ENCODE measurements around the gene CFAP97D2.
"Not testable (repeated sequence)": the region's sequence is repeated elsewhere in the genome, so short reads cannot be mapped to it uniquely, and the experiment has no call there.

Gene CFAP97D2

DNA sequence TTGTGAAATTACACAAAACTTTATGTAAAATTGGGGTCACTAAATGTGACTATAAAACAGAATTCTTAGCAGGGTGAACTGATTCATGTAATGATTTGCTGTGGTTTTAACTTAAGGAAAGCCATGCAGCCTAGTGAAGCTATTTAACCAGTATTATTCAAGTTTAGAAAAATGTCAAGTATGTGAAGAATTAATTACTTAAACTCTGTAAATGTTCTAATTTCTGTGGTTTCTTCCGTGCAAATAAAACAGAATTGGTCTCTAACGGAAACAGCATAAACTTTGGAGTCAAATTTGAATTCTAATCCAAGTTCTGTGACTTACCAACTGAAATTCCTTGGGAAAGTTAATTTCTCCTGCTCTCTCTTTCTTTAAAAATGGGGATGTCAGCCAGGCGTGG, 69.0 kb downstream of the CFAP97D2 start:
- H3K36me3 ChIP-seq (ENCODE audit: control insufficient read depth in 1 of 2, insufficient read depth in 2 of 2, low read length in 2 of 2), result peaks cover 56 to 87% of the 10 kb centered on the region in 2 donors

DNA sequence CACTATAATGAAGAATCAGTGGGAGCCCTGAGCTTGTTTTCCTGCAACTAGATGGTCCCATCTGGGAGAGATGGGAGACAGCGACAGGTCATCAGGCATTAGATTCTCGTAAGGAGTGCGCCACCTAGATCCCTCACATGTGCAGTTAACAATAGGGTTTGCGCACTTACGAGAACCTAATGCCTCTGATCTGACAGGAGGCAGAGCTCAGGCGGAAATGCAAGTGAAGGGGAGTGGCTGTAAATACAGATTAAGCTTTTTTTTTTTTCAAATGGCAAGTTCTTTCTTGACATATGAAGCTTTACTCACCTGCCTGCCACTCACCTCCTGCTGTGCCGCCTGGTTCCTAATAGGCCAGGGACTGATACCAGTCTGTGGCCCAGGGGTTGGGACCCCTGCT, 70.0 kb downstream of the CFAP97D2 start:
- Histone ChIP-seq H3K27me3 (ENCODE audit: control insufficient read depth in 1 of 2, insufficient read depth in 2 of 2, low read length in 2 of 2) (no peaks in the 10 kb centered on the region), H3K36me3 (ENCODE audit: control insufficient read depth in 1 of 2, insufficient read depth in 2 of 2, low read length in 2 of 2) (peaks cover 50 to 85% of the 10 kb centered on the region in 2 donors)

More for the DNA sequence above, 69.0 kb downstream of the CFAP97D2 start:
- Histone ChIP-seq H3K9ac (ENCODE audit: low read depth in 1 of 2, low read length in 2 of 2) (no peak overlapping the region), H3K27ac (ENCODE audit: low read depth, low read length) (no peak overlapping the region), H3K4me1 (ENCODE audit: control insufficient read depth in 1 of 2, insufficient read depth in 2 of 2, low read length in 2 of 2) (no peaks in the 10 kb centered on the region), H3K9me3 (ENCODE audit: control insufficient read depth in 1 of 2, low read length in 2 of 2) (no peaks in the 10 kb centered on the region), H3K4me3 (ENCODE audit: low read depth in 1 of 2, low read length in 2 of 2) (no peak overlapping the region), H3K27me3 (ENCODE audit: control insufficient read depth in 1 of 2, insufficient read depth in 2 of 2, low read length in 2 of 2) (no peaks in the 10 kb centered on the region)

DNA sequence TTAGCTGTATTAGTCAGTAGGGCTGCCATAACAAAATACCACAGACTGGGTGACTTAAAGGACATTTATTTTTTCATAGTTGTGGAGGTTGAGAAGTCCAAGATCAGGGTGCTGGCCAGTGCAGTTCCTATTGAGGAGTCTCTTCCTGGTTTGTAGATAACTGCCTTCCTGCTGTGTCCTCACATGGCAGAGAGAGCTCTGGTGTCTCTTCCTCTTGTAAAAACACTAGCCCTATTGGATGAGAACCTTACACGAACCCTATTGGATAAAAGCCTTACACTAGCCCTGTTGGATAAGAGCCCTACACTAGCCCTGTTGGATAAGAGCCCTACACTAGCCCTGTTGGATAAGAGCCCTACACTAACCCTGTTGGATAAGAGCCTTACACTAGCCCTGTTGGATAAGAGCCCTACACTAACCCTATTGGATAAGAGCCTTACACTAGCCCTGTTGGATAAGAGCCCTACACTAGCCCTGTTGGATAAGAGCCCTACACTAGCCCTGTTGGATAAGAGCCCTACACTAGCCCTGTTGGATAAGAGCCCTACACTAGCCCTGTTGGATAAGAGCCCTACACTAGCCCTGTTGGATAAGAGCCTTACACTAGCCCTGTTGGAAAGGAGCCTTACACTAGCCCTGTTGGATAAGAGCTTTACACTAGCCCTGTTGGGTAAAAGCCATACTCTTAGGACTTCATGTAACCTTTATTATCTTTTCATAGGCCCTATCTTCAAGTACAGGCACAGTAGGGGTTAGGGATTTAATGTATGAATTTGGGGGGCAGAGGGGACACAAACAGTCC, 72.8 kb downstream of the CFAP97D2 start:
- not testable (repeated sequence) for H3K9ac ChIP-seq (ENCODE audit: low read depth in 1 of 2, low read length in 2 of 2); H3K9me3 ChIP-seq (ENCODE audit: control insufficient read depth in 1 of 2, low read length in 2 of 2); H3K27ac ChIP-seq (ENCODE audit: low read depth, low read length); H3K4me3 ChIP-seq (ENCODE audit: low read depth in 1 of 2, low read length in 2 of 2); H3K4me1 ChIP-seq (ENCODE audit: control insufficient read depth in 1 of 2, insufficient read depth in 2 of 2, low read length in 2 of 2); H3K27me3 ChIP-seq (ENCODE audit: control insufficient read depth in 1 of 2, insufficient read depth in 2 of 2, low read length in 2 of 2)
- peaks cover 40 to 75% of the 10 kb centered on the region in 2 donors for H3K36me3 ChIP-seq (ENCODE audit: control insufficient read depth in 1 of 2, insufficient read depth in 2 of 2, low read length in 2 of 2)

More for the DNA sequence above, 70.0 kb downstream of the CFAP97D2 start:
- Histone ChIP-seq H3K9me3 (ENCODE audit: control insufficient read depth in 1 of 2, low read length in 2 of 2) (no peaks in the 10 kb centered on the region), H3K4me1 (ENCODE audit: control insufficient read depth in 1 of 2, insufficient read depth in 2 of 2, low read length in 2 of 2) (no peaks in the 10 kb centered on the region), H3K9ac (ENCODE audit: low read depth in 1 of 2, low read length in 2 of 2) (no peak overlapping the region), H3K4me3 (ENCODE audit: low read depth in 1 of 2, low read length in 2 of 2) (no peak overlapping the region), H3K27ac (ENCODE audit: low read depth, low read length) (no peak overlapping the region)

DNA sequence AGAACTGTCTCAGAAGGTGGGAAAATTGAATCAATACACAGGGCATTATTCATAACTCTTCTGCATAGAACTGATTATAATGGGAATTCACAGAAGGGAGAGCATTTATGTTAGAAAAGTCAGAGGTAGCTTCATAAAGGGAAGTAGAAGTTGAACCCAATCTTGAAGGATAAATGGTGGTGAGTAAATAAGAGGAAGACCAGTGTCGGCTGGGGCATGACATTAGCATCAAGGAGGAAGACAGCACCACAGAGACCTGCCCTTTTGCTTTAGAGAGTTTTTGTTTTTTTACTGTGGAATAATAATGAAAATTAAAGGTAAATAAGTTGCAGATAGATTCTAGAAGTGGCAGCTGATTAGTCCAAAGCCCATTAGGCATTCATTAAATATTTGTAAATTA, 77.5 kb downstream of the CFAP97D2 start:
- Histone ChIP-seq H3K4me1 (ENCODE audit: control insufficient read depth in 1 of 2, insufficient read depth in 2 of 2, low read length in 2 of 2) (peaks cover 0 to 4% of the 10 kb centered on the region in 2 donors), H3K27me3 (ENCODE audit: control insufficient read depth in 1 of 2, insufficient read depth in 2 of 2, low read length in 2 of 2) (no peaks in the 10 kb centered on the region), H3K9ac (ENCODE audit: low read depth in 1 of 2, low read length in 2 of 2) (no peak overlapping the region), H3K4me3 (ENCODE audit: low read depth in 1 of 2, low read length in 2 of 2) (no peak overlapping the region), H3K27ac (ENCODE audit: low read depth, low read length) (no peak overlapping the region), H3K36me3 (ENCODE audit: control insufficient read depth in 1 of 2, insufficient read depth in 2 of 2, low read length in 2 of 2) (peaks cover 45 to 74% of the 10 kb centered on the region in 2 donors), H3K9me3 (ENCODE audit: control insufficient read depth in 1 of 2, low read length in 2 of 2) (no peaks in the 10 kb centered on the region)

DNA sequence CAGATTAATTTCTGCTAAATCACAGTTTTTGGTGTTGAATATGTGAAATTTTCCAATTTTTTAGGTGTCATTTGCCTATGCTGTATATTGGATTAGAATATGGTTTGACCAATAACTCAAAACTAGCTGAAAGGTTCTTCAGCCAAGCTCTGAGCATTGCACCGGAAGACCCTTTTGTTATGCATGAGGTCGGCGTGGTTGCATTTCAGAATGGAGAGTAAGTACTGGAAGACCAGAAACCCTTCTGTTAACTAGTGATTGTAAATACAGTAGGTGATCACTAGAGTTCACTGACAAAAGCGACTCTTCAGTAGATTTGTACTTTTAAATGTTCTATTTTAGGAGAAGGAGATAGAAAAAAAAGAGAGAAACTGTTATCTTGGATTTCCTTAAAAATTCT, 78.0 kb downstream of the CFAP97D2 start:
- Histone ChIP-seq H3K36me3 (ENCODE audit: control insufficient read depth in 1 of 2, insufficient read depth in 2 of 2, low read length in 2 of 2) (peaks cover 46 to 72% of the 10 kb centered on the region in 2 donors), H3K9ac (ENCODE audit: low read depth in 1 of 2, low read length in 2 of 2) (no peak overlapping the region), H3K27me3 (ENCODE audit: control insufficient read depth in 1 of 2, insufficient read depth in 2 of 2, low read length in 2 of 2) (no peaks in the 10 kb centered on the region), H3K9me3 (ENCODE audit: control insufficient read depth in 1 of 2, low read length in 2 of 2) (no peaks in the 10 kb centered on the region), H3K4me3 (ENCODE audit: low read depth in 1 of 2, low read length in 2 of 2) (no peak overlapping the region), H3K4me1 (ENCODE audit: control insufficient read depth in 1 of 2, insufficient read depth in 2 of 2, low read length in 2 of 2) (peaks cover 0 to 5% of the 10 kb centered on the region in 2 donors), H3K27ac (ENCODE audit: low read depth, low read length) (no peak overlapping the region)

DNA sequence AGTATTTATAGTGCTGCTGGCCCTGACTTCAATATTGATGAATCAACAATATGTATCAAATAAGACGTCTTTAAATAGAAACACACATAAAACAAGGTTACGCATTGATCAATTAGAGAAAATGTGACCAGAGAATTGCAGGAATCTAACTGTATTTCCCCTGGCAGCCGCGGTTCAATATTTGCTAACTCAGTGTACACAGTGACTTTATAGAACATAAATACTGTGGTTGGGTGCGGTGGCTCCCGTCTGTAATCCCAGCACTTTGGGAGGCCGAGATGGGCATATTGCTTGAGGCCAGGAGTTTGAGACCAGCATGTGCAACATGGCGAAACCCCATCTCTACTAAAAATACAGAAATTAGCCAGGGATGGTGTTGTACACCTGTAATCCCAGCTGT, 79.5 kb downstream of the CFAP97D2 start:
- Histone ChIP-seq H3K9ac (ENCODE audit: low read depth in 1 of 2, low read length in 2 of 2) (no peak overlapping the region), H3K36me3 (ENCODE audit: control insufficient read depth in 1 of 2, insufficient read depth in 2 of 2, low read length in 2 of 2) (peaks cover 47 to 71% of the 10 kb centered on the region in 2 donors), H3K27me3 (ENCODE audit: control insufficient read depth in 1 of 2, insufficient read depth in 2 of 2, low read length in 2 of 2) (no peaks in the 10 kb centered on the region), H3K9me3 (ENCODE audit: control insufficient read depth in 1 of 2, low read length in 2 of 2) (no peaks in the 10 kb centered on the region), H3K4me1 (ENCODE audit: control insufficient read depth in 1 of 2, insufficient read depth in 2 of 2, low read length in 2 of 2) (peaks cover 0 to 5% of the 10 kb centered on the region in 2 donors), H3K27ac (ENCODE audit: low read depth, low read length) (no peak overlapping the region), H3K4me3 (ENCODE audit: low read depth in 1 of 2, low read length in 2 of 2) (no peak overlapping the region)

DNA sequence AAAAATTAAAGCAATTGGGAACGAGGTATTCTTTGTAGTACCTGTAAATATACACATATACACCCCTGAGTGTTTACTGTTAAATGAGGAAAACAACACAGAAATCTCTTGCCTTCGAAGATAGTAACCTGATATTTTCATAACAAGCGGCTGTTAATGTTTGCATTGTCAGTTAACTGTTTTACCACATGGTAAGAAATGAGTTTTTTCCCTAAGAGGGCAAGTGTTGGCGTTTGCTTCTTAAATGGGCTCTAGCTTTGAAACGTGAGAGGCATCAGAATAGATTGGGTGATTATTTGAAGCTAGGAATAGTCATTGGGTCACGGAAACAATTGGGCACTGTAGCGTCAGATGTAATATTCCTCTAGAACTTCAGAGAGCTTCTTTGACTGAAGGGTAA, 80.3 kb downstream of the CFAP97D2 start:
- Histone ChIP-seq H3K27me3 (ENCODE audit: control insufficient read depth in 1 of 2, insufficient read depth in 2 of 2, low read length in 2 of 2) (no peaks in the 10 kb centered on the region), H3K4me1 (ENCODE audit: control insufficient read depth in 1 of 2, insufficient read depth in 2 of 2, low read length in 2 of 2) (peaks cover 0 to 5% of the 10 kb centered on the region in 2 donors), H3K9me3 (ENCODE audit: control insufficient read depth in 1 of 2, low read length in 2 of 2) (no peaks in the 10 kb centered on the region), H3K4me3 (ENCODE audit: low read depth in 1 of 2, low read length in 2 of 2) (no peak overlapping the region), H3K36me3 (ENCODE audit: control insufficient read depth in 1 of 2, insufficient read depth in 2 of 2, low read length in 2 of 2) (peaks cover 50 to 70% of the 10 kb centered on the region in 2 donors), H3K27ac (ENCODE audit: low read depth, low read length) (no peak overlapping the region), H3K9ac (ENCODE audit: low read depth in 1 of 2, low read length in 2 of 2) (no peak overlapping the region)

DNA sequence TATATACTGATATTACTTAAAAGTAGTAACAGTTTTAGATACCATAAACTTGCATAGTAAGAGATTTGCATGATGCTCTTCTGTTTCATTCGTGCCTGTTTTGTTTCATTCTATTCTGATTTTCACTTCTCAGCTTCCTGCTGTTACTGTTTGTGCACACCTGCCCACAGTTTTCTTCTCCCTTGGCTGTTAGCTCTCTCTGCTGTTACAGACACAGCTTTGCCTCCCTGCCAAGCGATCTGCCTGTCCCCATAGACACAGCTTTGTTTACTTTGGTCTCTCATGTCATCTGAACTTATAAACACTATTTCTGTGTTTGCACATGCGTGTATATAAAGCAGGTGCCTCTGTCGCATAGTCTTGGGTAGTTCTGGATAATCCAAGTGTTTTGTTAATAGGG, 80.9 kb downstream of the CFAP97D2 start:
- Histone ChIP-seq H3K27me3 (ENCODE audit: control insufficient read depth in 1 of 2, insufficient read depth in 2 of 2, low read length in 2 of 2) (no peaks in the 10 kb centered on the region), H3K36me3 (ENCODE audit: control insufficient read depth in 1 of 2, insufficient read depth in 2 of 2, low read length in 2 of 2) (peaks cover 53 to 69% of the 10 kb centered on the region in 2 donors), H3K9ac (ENCODE audit: low read depth in 1 of 2, low read length in 2 of 2) (no peak overlapping the region), H3K27ac (ENCODE audit: low read depth, low read length) (no peak overlapping the region), H3K9me3 (ENCODE audit: control insufficient read depth in 1 of 2, low read length in 2 of 2) (no peaks in the 10 kb centered on the region), H3K4me1 (ENCODE audit: control insufficient read depth in 1 of 2, insufficient read depth in 2 of 2, low read length in 2 of 2) (peaks cover 0 to 5% of the 10 kb centered on the region in 2 donors), H3K4me3 (ENCODE audit: low read depth in 1 of 2, low read length in 2 of 2) (no peak overlapping the region)

DNA sequence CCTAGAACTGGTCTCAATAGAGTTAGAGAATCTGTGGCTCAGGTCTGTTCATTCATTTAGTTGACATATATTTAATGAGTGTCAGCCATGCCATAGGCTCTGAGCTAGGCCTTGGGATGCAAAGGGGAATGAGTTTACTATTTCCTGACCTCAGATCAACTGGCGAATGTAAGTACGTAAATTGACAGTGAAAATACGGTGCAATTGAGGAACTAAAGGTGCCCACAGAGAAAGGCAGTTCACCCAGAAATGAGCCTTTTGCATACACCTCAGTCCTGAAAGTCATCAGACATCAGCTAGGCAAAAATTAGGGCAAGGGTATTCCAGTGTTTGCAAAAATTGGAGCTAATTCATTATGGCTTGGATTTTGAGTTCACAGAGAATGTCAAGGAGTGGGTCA, 81.8 kb downstream of the CFAP97D2 start:
- peaks cover 56 to 68% of the 10 kb centered on the region in 2 donors for H3K36me3 ChIP-seq (ENCODE audit: control insufficient read depth in 1 of 2, insufficient read depth in 2 of 2, low read length in 2 of 2)

DNA sequence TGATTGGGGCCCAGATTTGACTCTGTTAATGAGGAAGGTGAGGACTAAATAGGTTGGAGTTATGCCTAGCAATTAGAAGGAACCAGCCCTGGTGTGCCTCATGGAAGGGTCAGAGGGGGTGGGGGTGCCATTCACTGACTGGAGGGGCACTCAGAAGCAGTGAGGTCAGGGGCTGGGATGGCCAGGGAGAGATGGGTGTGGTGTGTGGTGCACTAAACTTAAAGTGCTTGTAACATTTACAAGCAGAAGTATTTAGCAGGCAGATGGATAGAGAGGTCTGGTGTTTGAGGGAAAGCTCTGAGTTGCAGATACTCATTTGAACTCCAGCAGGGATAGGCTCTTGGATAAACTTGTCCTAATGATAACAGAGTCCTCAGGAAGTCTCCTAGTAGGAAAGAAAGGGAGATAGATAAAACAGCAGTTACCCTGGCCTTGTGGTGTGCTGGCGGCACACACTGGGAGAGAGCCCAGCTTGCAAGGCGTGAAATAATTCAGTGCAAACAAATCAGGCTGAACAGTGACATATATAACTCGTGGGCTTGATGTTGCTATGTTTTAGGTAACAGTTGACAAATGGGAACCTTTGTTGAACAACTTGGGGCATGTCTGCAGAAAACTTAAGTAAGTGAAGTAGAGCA, 82.4 kb downstream of the CFAP97D2 start:
- Histone ChIP-seq H3K27ac (ENCODE audit: low read depth, low read length) (no peak overlapping the region), H3K9ac (ENCODE audit: low read depth in 1 of 2, low read length in 2 of 2) (no peak overlapping the region), H3K4me3 (ENCODE audit: low read depth in 1 of 2, low read length in 2 of 2) (no peak overlapping the region), H3K27me3 (ENCODE audit: control insufficient read depth in 1 of 2, insufficient read depth in 2 of 2, low read length in 2 of 2) (no peaks in the 10 kb centered on the region), H3K36me3 (ENCODE audit: control insufficient read depth in 1 of 2, insufficient read depth in 2 of 2, low read length in 2 of 2) (peaks cover 57 to 74% of the 10 kb centered on the region in 2 donors), H3K9me3 (ENCODE audit: control insufficient read depth in 1 of 2, low read length in 2 of 2) (no peaks in the 10 kb centered on the region), H3K4me1 (ENCODE audit: control insufficient read depth in 1 of 2, insufficient read depth in 2 of 2, low read length in 2 of 2) (peaks cover 0 to 5% of the 10 kb centered on the region in 2 donors)

More for the DNA sequence above, 81.8 kb downstream of the CFAP97D2 start:
- Histone ChIP-seq H3K4me1 (ENCODE audit: control insufficient read depth in 1 of 2, insufficient read depth in 2 of 2, low read length in 2 of 2) (peaks cover 0 to 5% of the 10 kb centered on the region in 2 donors), H3K27me3 (ENCODE audit: control insufficient read depth in 1 of 2, insufficient read depth in 2 of 2, low read length in 2 of 2) (no peaks in the 10 kb centered on the region), H3K9me3 (ENCODE audit: control insufficient read depth in 1 of 2, low read length in 2 of 2) (no peaks in the 10 kb centered on the region), H3K27ac (ENCODE audit: low read depth, low read length) (no peak overlapping the region), H3K4me3 (ENCODE audit: low read depth in 1 of 2, low read length in 2 of 2) (no peak overlapping the region), H3K9ac (ENCODE audit: low read depth in 1 of 2, low read length in 2 of 2) (no peak overlapping the region)
